Esophagus muscularis mucosa (tissue), 4 donors: ENCODE measurements around the gene LRRC47.

ENCODE experiments used
- EP300 ChIP-seq: sonication (generic); formaldehyde crosslinking; IDR thresholded peaks from one replicate; pipeline ENCODE4 v1.6.1; 2017; ENCODE audit warnings: antibody characterized with exemption
- POLR2A ChIP-seq: fragments of 450-650 bp; IDR thresholded peaks from one replicate; pipeline ENCODE4 v1.6.1; 2017; ENCODE audit warnings: antibody characterized with exemption, moderate library complexity, mild to moderate bottlenecking, low read depth
- POLR2AphosphoS5 ChIP-seq, 2 donors: sonication (generic); formaldehyde crosslinking; IDR thresholded peaks; one replicate each; pipeline ENCODE4 v1.6.1; 2017; ENCODE audit warnings: antibody characterized with exemption in 2 of 2
- TF ChIP-seq, protein P1 (sequence below), 3 experiments: fragments of 200-600 bp in 2 of 3; fragments of 450-650 bp in 1 of 3; sonication (generic) in 2 of 3; IDR thresholded peaks; one replicate each; pipeline ENCODE4 v1.5.1; 2017 to 2019; ENCODE audit warnings: antibody characterized with exemption in 3 of 3, mild to moderate bottlenecking in 2 of 3, moderate library complexity in 1 of 3

DNA sequence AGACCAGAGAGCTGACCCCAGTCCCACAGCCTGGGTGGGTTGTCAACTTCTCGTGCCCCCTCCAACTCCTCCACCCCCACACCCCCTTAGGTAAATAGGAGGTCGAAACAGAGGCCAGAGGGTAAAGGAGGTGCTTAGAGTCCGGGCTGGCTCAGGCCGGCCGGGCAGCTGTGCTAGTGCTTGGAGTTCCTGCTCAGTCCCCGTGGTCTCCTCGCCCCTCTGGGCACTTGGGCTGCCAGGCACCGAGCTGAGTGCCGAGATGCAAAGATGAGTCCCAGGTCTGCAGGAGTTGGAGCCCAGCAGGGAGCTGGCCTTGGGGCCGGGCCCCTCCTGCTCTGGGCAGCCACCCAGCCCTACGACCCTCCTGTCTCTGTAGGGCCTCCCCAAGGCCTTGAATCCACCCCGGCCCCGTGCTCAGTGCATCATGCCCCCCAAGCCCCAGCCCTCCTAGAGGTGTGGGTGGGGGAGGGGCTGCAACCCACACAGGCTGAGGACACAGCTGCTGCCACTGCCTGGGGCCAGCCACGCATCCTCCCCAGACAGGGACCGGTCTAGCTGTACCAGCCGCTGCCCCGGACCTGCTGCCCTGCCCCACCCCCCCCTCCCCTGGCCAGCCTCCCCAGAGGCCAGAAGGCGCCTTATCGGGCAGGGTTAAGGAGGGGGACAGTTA is 21.9 kb downstream of the LRRC47 start:
- TF ChIP-seq, protein P1, sequence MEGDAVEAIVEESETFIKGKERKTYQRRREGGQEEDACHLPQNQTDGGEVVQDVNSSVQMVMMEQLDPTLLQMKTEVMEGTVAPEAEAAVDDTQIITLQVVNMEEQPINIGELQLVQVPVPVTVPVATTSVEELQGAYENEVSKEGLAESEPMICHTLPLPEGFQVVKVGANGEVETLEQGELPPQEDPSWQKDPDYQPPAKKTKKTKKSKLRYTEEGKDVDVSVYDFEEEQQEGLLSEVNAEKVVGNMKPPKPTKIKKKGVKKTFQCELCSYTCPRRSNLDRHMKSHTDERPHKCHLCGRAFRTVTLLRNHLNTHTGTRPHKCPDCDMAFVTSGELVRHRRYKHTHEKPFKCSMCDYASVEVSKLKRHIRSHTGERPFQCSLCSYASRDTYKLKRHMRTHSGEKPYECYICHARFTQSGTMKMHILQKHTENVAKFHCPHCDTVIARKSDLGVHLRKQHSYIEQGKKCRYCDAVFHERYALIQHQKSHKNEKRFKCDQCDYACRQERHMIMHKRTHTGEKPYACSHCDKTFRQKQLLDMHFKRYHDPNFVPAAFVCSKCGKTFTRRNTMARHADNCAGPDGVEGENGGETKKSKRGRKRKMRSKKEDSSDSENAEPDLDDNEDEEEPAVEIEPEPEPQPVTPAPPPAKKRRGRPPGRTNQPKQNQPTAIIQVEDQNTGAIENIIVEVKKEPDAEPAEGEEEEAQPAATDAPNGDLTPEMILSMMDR (IDR thresholded peaks at IDR 0.05): no peak
- no peak for TF ChIP-seq POLR2A
- no peak for TF ChIP-seq EP300
- TF ChIP-seq POLR2AphosphoS5 (IDR thresholded peaks at IDR 0.05): no peak
